DLD1 (cell line): Measurements from ENCODE around the gene KIF26A.

Source experiments
- in situ Hi-C: cut with HindIII; loops from 2 replicates; pipeline ENCODE4 v1.10.0; 2017; ENCODE audit warnings: low sequenced_read_pairs

KIF26A gene

GRCh38 chr14:104130974-104131651 lies 7.3 kb upstream of the KIF26A start:
- in situ Hi-C loops, result no loop called here

- in situ Hi-C loops, result no loop called here
Measured at GRCh38 chr14:104131968-104132732, 6.2 kb upstream of the KIF26A start.

- in situ Hi-C loops, result no loop called here
Measured at GRCh38 chr14:104132981-104133380, 5.4 kb upstream of the KIF26A start.

GRCh38 chr14:104133496-104133895 lies 4.9 kb upstream of the KIF26A start:
- in situ Hi-C loops, result no loop called here

- in situ Hi-C loops, result no loop called here
Measured at GRCh38 chr14:104134061-104134965, 4.1 kb upstream of the KIF26A start.

- in situ Hi-C loops, result no loop called here
Measured at GRCh38 chr14:104135121-104135903, 3.1 kb upstream of the KIF26A start.

GRCh38 chr14:104135904-104136471 lies 2.4 kb upstream of the KIF26A start:
- in situ Hi-C loops, result no loop called here

- in situ Hi-C loops, result no loop called here
Measured at GRCh38 chr14:104136472-104137296, 1.7 kb upstream of the KIF26A start.

- in situ Hi-C loops, result no loop called here
Measured at GRCh38 chr14:104137297-104138097, 890 bp upstream of the KIF26A start.

- in situ Hi-C loops, result no loop called here
Measured at GRCh38 chr14:104138718-104139459, 502 bp downstream of the KIF26A start.

GRCh38 chr14:104139460-104140212 lies 1.2 kb downstream of the KIF26A start:
- in situ Hi-C loops, result no loop called here

- in situ Hi-C loops, result no loop called here
Measured at GRCh38 chr14:104140213-104140462, 1.8 kb downstream of the KIF26A start.

GRCh38 chr14:104140463-104141331 lies 2.3 kb downstream of the KIF26A start:
- in situ Hi-C loops, result no loop called here

- in situ Hi-C loops, result no loop called here
Measured at GRCh38 chr14:104141621-104142091, 3.3 kb downstream of the KIF26A start.

GRCh38 chr14:104142136-104142945 lies 4.0 kb downstream of the KIF26A start:
- in situ Hi-C loops, result no loop called here
